LNCaP clone FGC (cell line): ENCODE results near the gene BMPR1A.

Experiments used
- DNase-seq: peaks from one replicate; pipeline ENCODE4 v3.0.0-alpha.2; 2011; ENCODE audit warnings: low read depth
- H3K4me3 ChIP-seq: 2 replicates; pipeline ENCODE4 v1.5.1; 2011; ENCODE audit warnings: mild to moderate bottlenecking, low read depth, low read length, control low read depth
- CTCF ChIP-seq: IDR thresholded peaks from 2 replicates; pipeline ENCODE4 v1.5.1; 2012; ENCODE audit warnings: mild to moderate bottlenecking; ENCODE audit not compliant: control insufficient read depth, insufficient read depth; ENCODE audit errors: extremely low read depth

BMPR1A gene

GRCh38 chr10:86718556-86718955 lies 37.9 kb upstream of the BMPR1A start:
- TF ChIP-seq CTCF: no peak
- no peak for DNase-seq
- H3K4me3 ChIP-seq: no peak overlapping the region

GRCh38 chr10:86721232-86721631 lies 35.2 kb upstream of the BMPR1A start:
- H3K4me3 ChIP-seq: no peak overlapping the region
- no peak for TF ChIP-seq CTCF
- no peak for DNase-seq

- H3K4me3 ChIP-seq: no peak overlapping the region
- no peak for DNase-seq
- no peak for TF ChIP-seq CTCF
Measured at GRCh38 chr10:86723009-86723408, 33.4 kb upstream of the BMPR1A start.

- no peak for TF ChIP-seq CTCF
- DNase-seq: no peak
- no peak overlapping the region for H3K4me3 ChIP-seq
Measured at GRCh38 chr10:86724445-86724844, 32.0 kb upstream of the BMPR1A start.

- TF ChIP-seq CTCF: no peak
- no peak overlapping the region for H3K4me3 ChIP-seq
- no peak for DNase-seq
Measured at GRCh38 chr10:86725980-86726676, 30.3 kb upstream of the BMPR1A start.

- no peak overlapping the region for H3K4me3 ChIP-seq
- no peak for TF ChIP-seq CTCF
- DNase-seq: no peak
Measured at GRCh38 chr10:86726677-86726999, 29.8 kb upstream of the BMPR1A start.

GRCh38 chr10:86727470-86727869 lies 28.9 kb upstream of the BMPR1A start:
- DNase-seq: no peak
- H3K4me3 ChIP-seq: no peak overlapping the region
- no peak for TF ChIP-seq CTCF
